Fibroblast of skin of back (primary cell): Measurements from ENCODE around the gene PADI3.
"Not testable (repeated sequence)": the region's sequence is repeated elsewhere in the genome, so short reads cannot be mapped to it uniquely, and the experiment has no call there.

Experiments used
- DNase-seq: peaks from one replicate; pipeline ENCODE4 v3.0.0-alpha.2; 2013

PADI3 gene

DNA sequence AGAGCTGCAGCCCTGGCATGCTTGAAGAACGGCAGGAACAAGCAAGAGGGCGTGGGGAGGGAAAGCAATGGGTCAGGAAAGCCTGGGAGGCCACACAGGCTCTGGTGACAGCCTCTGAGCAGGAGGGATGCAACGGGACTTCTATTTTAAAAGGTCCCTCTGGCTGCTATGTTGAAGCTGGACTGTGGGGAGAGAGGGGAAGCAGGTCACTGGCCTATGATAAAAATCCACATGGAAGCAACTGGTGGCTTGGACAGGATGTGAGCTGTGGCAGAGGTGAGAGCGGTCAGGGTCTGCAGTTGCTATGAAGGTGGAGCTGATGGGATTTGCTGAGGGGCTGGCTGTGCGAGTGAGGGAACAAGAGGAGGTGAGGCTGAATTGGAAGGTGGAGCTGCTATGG is 32.8 kb upstream of the PADI3 start:
- no peak for DNase-seq

DNA sequence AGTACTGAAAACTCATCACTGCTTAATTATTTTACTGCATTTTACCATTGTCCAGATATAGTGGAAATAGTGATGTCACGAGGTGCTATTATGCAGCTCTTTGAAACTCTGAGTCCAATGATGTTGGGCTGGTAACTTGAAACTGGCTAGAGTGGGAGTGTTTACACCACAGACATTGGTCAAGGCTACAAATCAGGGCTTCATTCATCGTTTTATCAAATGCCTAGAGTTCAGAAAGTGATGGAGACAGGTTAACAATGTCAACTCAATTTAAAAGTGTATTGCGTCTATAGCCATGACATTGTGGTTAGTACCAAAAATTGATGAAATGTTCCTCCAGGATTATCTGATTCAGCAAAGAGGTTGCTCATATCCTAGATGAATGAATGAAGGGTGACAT is 31.3 kb upstream of the PADI3 start:
- no peak for DNase-seq

DNA sequence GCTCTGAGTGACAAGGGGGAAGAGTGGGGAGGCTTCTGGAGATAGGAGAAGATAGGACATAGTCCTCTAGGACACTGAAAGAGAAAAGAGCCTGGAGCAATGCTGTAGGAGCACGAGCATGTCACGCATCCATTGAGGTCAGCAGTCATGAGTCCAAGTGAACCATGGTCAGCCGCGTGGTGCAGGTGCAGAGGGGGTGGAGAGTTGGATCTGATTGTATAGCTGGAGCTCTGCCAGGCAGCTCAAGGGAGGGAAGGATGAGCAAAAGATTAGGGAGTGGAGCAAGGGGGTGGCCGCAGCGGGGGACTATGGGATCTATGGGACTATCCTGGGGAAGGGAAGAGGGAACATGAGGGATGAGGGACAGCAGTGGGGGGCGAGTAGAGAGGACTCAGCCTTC is 30.0 kb upstream of the PADI3 start:
- DNase-seq = no peak

DNA sequence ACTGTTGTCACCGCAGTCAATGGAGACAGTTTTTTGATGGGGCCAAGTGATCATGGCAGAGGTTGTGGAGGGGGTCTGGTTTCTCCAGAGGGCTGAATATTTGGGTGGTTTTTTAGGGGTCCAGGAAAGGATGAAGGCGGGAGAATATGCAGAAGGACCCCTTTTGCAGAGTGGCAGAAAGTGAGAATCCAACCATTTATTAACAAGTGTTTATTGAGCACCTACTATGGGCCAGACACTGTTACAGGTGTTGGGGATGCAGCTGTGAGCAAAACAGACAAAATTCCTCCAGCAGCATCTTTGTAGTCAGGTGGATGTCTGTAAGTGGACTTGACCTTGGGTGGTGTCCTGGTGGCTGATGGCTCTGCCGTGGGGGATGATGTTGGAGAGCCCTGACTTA is 28.6 kb upstream of the PADI3 start:
- DNase-seq = no peak

DNA sequence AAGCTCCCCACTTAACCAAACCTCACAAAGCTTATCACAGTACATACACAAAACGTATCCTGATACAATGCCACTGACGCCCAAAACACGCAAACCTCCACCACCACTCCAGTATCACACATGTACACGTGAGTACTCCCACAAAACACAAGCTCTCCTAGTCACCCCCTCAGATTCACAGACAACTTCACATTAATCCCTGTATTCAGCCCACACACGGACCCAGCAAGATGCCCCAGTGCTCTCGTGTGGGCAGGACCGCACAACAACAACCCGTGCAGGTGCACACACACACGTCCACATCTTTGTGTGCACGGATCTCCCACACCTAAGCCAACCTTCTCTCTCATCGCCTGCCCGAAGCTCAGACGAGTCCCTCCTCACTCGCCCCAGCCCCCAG is 26.3 kb upstream of the PADI3 start:
- DNase-seq = no peak

DNA sequence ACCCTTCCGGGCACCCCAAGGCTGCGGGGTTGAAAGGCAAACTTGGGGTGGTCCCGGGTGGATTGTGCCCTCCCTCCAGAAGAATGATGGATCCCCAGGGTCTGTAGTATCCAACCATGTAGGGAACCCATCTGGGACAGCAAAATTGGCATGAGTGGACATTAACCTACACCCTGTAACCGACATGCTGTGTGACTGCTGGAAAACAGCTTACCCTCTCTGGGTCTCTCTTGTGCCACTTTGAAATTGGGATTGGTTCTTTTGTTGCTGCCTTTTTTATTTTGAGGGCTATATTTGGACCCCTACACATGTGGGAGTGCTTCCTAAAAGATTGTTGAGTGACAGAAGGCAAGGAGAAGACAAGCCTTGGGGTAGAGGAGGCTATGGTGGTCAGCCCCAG is 24.5 kb upstream of the PADI3 start:
- no peak for DNase-seq

DNA sequence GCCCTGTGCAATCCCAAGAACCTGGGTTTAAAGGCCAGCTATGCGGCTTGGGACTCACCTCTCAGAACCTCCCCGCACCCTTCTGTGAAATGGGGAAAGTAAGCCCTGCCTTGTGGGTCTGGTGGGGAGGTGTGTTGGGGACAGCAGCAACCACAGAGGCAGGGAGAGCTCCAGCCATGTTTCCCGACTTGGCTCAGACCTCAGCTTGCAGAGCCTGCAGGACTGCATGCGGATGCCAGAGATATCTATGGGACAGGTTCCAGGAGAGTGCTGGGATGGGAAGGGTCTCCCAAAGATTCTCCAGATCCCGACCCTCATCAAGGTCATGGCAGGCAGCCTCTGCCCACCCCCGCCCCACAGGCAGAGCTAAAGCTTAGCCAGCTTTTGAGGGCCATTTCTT is 23.8 kb upstream of the PADI3 start:
- no peak for DNase-seq

DNA sequence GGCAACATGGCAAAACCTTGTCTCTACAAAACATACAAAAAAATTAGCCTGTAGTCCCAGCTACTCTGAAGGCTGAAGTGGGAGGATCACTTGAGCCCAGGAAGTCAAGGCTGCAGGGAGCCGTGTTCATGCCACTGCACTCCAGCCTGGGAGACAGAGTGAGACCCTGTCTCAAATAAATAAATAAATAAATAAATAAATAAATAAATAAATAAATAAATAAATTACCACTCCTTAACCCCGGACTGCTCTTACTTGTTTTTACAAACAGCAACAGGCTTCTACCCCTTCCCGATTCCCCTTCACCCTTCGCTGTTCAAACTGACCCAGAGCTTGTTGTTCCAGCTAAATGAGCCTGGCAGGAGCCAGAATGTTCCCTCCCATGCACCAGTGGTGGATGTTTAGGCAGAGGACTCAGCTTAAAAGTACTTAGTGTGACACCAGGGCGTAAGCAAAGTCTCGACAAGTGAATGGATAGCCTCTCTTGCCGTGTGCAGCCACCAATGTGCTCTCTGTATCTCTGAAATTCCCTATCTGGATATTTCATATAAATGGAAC is 21.5 kb upstream of the PADI3 start:
- no peak for DNase-seq

DNA sequence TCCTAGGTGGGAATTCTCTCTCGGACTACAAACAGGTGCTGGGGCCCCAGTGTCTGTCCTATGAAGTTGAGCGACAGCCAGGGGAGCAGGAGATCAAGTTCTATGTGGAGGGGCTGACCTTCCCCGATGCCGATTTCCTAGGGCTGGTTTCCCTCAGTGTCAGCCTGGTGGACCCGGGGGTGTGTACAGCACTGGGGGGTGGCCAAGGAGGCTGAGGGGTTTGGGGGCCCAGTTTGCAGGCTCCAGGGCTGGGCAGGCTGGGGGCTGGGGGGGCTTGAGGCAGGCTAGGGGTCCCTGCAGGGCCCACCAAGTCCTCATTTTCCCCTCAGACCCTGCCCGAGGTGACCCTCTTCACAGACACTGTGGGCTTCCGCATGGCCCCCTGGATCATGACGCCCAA is 20.3 kb upstream of the PADI3 start:
- DNase-seq = no peak

DNA sequence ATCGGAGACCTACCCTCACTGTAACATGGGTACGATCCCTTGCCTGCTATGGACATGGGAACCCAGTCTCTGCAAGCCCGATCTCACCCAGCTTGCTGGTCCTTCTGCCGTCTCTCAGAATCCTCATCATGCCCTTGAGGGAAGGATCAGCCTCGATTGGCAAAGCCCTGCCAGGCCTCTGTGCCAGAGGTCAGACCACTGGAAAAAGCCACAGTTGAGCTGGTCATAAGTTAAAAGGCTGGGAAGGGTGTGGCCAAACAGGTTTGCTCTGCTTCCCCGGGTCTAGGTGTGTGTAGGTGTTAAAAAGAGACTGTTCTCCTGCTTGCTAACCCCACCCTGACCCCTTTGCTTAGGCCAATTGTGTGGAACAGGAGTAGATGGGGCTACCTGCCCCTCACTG is 19.5 kb upstream of the PADI3 start:
- DNase-seq = no peak

DNA sequence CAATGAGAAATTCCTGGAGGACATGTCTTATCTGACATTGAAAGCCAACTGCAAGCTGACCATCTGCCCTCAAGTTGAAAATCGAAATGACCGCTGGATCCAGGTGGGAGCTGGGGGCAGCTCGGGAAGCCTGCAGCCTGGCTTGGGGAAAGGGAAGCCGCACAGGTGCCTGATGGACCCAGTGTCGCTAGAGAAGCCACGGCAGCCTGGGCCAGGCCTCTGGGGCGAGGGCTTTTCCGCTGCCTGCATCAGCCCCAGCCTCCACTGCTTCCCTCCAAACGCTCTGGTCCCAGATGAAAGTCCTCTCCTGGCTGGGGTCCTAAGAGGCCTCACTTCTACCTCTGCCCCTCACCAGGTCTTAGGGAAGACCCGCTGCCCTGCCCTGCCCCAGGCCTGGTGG is 18.8 kb upstream of the PADI3 start:
- no peak for DNase-seq

DNA sequence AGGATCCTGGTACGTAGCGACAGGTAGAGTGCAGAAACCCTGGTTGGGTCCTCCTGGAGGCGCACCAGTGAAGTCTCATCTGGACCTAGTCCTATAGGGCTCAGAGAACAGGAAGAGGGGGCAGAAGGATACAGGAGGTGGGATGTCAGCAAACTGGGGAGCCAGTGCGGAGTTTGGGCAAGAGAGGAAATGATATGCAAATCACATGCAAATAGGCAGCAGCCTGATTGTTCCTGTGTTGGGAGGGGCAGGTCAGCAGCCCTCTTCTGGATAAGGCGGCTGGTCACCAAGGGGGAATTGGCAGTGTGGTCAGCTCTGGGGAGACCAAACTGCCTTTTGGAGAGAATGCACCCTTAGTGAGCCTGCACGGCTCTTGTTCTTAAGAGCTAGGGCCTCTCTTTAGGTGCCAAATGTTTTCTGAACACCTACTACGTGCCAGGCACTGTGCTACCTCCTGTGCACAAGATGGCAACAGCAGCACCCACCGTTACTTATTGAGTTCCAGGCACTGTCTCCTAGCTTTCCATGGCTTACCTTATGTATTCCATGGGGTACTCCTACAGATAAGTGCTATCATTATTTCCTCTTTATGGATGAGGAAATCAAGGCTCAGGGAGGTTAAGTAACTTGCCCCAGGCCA is 18.1 kb upstream of the PADI3 start:
- no peak for DNase-seq

DNA sequence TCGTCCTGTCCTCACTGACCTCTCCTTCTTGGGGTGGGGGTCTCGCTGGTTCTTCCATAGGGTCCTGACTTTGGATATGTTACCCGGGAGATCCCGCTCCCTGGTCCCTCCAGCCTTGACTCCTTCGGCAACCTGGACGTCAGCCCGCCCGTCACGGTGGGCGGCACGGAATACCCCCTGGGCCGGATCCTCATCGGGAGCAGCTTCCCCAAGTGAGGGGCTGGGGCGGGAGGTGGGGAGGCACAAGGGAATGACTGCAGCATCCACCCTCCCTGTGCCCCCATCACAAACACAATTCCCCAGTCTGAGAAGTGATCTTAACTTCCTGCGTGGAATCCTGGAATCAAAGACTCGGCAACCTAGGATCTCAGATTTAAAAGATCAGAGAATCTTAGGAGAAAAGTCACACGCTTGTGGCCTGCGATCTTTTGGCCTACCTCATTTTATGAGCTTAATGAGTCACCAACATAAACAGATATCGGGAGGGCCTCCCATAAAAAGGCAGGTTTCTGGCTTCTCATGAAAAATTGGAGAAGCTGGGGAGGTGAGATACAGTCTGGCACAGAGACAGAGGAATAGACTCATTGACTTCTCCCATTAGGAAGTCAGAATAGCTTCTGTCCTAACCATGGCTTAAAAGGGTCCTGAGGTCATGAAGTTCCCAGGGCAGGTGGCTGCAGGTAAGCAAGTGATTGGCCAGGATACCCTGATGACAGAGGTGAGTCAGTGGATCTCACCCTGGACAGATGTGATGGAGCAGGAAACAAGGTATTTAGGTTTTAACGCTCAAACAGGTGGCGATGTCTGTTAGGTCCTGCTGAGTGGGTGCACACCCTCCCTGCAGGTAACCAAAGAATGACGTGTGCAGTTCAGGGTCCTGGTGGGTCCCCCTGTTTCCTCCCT is 15.9 kb upstream of the PADI3 start:
- DNase-seq = peak; percentile 93

DNA sequence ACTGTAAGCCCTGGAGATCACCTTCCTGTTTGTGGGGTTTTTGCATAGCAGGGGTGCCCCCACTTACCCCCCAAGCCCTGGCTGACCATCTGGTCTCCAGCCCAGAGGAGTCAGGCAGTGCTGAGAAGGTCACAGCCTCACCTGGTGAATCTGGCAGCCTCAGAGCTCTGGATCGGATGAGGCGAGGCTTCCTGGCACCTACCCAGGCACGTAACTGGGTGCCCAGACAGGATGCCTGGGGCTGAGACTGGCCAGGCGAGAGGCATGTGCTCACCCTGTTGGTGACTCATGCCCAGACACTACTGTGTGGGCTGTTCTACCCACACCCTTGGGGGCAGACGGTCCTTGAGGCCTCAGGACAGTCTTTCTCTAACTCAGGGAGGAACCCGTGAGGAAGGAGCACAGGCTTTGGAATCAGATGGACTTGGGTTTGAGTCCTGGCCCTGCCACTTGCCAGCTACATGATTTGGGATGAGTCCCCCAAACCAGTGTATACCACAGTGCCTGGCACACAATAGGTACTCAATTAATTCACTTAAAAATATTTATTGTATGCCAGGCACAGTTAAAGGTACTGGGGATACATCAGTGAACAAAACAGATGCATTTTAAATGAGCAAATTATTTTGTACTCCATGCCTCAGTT is 15.1 kb upstream of the PADI3 start:
- peak; percentile 99 for DNase-seq

DNA sequence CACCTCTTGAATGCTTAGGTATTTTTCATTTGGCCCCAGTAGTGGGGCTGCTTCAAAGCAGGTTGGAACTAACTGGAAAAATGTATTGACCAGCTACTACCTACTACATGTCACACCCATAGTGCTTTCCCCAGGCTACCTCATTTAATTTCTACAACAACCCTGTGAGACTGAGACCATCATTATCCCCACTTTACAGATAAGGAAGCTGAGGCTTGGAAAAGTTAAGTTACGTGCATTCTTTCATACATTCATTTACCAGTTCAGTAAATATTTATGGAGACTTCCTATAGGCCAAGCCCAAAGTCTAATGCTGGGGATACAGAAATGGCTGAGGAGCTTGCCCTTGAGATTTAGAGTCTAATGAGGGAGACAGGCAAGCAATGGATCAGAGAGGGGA is 14.5 kb upstream of the PADI3 start:
- no peak for DNase-seq

DNA sequence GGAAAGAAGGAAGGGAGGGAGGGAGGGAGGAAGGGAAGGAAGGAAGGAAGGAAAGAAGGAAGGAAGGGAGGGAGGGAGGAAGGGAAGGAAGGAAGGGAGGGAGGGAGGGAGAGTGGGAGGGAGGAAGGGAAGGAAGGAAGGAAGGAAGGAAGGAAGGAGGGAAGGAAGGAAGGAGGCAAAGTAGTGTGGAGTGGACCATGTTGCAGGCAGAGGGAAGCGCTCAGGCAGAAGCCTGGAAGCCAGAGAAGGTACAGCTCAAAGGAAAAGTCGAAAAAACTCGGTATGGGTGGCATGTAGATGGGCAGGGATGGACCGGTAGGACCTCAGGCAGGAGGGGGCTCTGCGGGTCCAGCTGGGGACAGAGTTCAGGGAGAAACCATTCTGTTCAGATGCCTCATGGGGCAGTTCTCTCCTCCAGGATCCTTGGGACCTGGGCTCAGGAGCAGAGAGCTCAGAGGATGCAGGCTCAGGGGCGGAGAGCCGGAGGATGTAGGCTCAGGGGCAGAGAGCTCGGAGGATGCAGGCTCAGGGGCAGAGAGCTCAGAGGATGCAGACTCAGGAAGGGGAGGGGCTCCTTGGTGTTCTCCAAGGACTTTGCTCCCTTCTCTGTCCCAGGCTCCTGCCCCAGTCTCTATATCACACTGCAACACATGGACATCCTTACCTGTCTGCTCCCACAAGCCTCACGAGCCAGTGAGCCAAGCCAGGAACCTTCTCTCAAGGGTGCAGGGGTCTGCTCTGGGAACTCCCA is 13.6 kb upstream of the PADI3 start:
- DNase-seq = no peak

DNA sequence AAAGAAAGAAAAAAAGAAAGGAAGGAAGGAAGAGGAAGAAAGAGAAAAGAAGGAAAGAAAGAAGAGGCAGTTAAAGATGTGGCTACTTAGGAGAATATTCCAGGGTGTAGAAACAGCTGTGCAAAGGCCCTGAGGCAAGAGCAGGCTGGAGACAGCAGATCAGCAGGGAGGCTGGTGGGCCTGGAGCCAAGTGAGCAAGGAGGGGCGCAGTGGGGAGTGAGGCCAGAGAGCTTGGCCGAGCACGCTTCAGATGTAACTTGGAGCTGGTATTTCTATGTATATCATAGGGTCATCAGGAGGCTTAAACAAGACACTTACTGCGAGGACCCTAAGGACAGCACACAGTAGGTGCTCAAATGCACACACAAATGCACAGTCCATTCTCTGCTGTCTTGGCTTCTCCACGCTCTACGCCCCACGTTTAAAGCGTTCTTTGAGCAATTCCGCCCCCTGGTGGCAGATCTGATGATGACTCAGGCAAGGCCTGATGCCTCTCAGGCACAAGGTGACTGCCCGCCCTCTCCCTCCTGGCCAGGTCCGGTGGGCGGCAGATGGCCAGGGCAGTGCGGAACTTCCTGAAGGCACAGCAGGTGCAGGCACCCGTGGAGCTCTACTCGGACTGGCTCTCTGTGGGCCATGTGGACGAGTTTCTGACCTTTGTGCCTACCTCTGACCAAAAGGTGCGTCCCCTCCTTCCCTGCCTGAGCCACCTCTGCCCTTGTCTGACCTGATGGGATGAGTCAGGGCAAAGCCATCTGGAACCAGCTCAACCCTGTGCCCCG is 11.9 kb upstream of the PADI3 start:
- DNase-seq = peak; percentile 85

DNA sequence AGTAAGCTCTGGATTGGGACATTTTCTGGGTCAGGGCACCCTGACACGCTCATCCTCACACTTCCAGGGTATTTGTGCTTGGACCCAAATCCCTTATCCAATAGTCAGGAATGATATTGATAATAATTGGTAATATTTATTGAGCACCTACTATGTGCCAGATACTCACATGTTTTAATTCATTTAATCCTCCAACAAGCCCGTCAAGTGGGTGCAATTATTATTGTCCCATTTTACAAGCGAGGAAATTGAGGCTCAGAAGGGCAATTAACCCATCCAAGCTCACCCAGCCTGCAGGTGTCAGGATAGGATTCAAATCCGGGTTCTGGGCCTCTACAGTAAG is 11.4 kb upstream of the PADI3 start:
- no peak for DNase-seq

DNA sequence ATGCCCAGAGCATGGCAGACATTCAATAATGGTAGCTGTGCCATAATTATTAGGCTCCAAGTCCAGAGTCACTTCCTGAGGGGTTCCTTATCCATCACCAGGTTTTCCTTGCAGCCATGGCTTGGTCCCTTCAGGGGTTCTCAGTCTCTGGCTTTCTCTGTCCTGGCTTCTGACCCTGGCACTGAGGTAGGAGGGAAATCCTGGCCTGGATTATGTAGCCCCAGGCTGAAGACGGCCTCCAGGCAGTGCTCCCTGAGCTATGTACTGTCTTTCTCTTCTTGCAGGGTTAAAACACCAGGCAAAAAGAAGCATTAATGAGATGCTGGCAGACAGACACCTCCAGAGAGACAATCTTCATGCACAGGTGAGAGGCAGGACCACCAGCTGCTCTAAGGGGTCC is 9.5 kb upstream of the PADI3 start:
- peak; percentile 96 for DNase-seq

DNA sequence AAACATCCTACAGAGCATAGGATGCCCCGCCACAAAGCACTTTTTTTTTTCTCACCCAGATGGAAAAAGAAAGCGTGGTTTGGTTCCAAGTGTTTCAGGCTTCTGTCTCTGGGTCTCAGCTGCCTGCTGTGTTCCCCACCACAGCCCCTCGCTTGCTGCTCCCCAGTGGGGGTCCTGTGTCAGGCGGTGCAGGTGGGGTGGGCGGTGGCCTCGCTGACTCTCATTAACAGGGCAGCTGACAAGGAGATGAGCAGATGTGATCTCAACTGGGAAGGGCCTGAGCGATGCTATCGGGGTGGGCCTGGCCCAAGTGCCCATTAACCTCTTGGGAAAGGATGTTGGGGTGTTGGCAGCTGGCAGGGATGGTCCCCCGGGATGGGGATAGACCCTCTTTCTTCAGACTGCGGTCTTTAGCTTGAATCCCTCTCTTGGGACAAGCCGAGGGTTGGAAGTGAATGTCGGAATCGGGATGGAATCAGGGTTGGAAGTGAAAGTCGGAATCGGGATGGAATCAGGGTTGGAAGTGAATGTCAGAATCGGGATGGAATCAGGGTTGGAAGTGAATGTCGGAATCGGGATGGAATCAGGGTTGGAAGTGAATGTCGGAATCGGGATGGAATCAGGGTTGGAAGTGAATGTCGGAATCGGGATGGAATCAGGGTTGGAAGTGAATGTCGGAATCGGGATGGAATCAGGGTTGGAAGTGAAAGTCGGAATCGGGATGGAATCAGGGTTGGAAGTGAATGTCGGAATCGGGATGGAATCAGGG is 7.7 kb upstream of the PADI3 start:
- DNase-seq = not testable (repeated sequence)

DNA sequence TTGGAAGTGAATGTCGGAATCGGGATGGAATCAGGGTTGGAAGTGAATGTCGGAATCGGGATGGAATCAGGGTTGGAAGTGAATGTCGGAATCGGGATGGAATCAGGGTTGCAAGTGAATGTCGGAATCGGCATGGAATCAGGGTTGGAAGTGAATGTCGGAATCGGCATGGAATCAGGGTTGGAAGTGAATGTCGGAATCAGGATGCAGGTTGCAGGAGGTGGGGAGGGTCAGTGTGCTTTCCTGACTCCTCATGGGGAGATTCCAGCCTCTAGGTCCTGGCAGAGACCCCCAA is 7.2 kb upstream of the PADI3 start:
- DNase-seq = not testable (repeated sequence)

DNA sequence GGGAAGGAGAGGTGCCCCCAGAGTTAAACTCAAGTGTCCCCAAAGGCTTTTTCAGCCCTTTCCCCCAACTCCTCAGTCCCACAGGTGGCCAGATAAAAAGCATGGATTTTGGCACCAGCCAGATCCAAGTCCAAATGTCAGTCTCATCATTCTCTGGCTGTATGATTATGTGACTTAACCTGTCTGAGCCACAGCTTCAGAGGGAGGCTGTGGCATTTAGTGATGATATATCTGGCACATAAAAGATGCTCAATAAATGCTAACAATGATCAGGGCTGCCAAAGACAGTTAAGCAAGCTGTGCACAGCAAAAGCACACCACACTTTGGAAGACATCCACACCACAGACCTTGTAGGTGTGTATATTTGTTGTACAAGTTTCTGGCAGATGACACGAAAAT is 5.6 kb upstream of the PADI3 start:
- DNase-seq = no peak
